Measurements from ENCODE around the gene HSD3B7. TPM values are rescaled to one million over a fixed set of nuclear protein-coding genes. Genes with fewer than 3 reads are reported as not detected.
"Not testable (repeated sequence)": the region's sequence is repeated elsewhere in the genome, so short reads cannot be mapped to it uniquely, and the experiment has no call there.

The HSD3B7 gene
- polyA plus RNA-seq, 4 donors, result 9.4 to 10.1 (median 9.7) TPM

DNA sequence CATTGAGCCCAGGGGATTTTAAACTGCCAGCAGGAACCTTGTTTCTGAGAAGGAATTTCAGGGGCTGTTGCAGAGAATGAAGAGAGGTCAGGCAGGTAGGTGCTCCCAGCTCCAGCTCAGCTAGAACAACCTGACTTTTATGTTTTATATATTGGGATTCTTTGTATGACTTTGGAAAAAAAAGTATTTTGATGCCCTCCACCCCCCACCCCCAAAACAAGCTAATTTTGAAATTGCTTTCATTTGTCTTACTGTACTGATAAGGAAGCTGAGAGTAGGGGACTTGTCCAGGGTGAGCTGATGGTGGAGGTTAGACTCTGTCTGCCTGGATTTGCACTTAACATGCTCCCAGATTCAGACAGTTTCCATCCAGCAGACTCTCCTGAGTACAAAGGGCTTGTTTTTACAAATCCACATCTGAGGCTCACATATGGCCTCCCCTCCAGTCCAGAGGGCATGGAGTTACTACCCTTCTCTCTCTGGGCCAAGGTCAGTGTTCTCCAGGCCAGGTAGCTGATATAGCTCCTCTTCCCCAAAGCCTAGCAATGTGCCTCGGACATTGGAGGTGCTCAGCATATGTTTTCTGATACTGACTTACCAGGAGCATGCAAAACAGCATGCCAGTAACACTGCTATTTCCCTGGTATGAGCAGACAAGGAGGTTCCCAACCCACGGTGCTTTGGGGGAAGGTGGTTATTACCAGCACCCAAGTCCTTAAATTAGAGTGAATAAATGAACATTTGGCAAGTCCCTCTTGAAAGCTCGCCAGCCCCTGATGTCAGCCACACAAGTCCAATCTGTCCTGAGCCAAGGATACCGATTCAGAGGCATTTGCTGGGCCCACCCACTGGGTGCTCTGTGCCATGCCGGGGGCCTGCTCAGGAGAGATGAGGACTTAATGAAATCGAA lies 14.1 kb downstream of the HSD3B7 start:
- no peak for DNase-seq (ENCODE audit: low read depth in 4 of 4, low spot score in 3 of 4)

DNA sequence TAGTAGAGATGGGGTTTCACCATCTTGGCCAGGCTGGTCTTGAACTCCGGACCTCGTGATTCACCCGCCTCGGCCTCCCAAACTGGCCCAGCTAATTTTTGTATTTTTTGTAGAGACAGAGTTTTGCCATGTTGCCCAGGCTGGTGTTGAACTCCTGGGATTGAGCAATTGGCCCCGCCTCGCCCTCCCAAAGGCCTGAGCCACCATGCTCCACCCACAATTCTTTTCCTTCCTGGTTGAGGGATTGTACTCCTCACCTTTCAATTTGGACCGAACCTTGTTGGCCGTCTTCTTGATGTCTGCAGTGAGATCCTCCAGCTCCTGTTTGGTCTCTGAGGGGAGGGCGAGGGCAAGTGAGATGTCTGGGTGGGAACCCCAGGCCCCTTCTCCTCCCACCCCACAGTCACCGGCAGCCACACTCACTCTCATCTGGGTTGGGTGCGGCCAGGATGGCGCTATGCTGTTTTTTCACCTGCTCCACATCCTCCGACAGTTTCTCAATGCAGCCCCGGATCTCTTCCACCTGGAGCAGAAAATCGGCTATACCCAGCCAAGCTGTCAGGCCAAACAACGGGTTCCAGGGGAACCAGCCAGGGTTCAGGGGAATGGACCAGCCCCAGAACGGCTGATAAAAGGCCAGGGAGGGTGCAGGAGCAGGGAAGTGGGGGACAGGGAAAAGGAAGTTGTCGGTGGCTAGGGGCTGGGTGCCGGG lies 15.8 kb downstream of the HSD3B7 start:
- no peak for DNase-seq (ENCODE audit: low read depth in 4 of 4, low spot score in 3 of 4)

GRCh38 chr16:31001507-31002249 lies 16.7 kb downstream of the HSD3B7 start:
- no peak for DNase-seq (ENCODE audit: low read depth in 4 of 4, low spot score in 3 of 4)

- no peak for DNase-seq (ENCODE audit: low read depth in 4 of 4, low spot score in 3 of 4)
Measured at GRCh38 chr16:31002250-31002700, 17.3 kb downstream of the HSD3B7 start.

DNA sequence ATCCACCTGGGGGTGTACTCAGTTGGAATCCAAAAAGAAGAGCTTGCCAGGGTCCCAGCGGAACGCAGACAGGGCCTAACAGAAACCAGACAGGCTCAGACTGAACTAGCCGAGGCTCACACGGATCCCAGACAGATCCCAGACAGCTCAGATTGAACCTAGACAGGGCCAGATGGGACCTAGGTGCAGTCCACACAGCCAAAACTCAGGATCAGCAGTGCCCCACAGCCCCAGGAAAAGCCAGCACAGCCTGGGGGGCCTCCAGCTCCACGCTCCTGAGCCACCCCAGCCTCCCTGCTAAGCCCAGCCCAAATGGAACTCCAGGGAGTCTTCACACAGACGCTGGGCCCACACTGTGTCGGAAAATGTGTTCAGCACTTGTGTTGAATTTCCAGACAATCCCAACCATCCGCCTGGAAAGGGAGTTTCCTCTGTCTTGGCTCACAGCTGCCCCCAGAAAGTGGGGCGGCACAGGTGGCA lies 17.9 kb downstream of the HSD3B7 start:
- DNase-seq (ENCODE audit: low read depth in 4 of 4, low spot score in 3 of 4), result no peak

GRCh38 chr16:31003744-31004143 lies 18.7 kb downstream of the HSD3B7 start:
- DNase-seq (ENCODE audit: low read depth in 4 of 4, low spot score in 3 of 4), result no peak

- DNase-seq (ENCODE audit: low read depth in 4 of 4, low spot score in 3 of 4), result no peak
Measured at GRCh38 chr16:31004658-31005057, 19.7 kb downstream of the HSD3B7 start.

DNA sequence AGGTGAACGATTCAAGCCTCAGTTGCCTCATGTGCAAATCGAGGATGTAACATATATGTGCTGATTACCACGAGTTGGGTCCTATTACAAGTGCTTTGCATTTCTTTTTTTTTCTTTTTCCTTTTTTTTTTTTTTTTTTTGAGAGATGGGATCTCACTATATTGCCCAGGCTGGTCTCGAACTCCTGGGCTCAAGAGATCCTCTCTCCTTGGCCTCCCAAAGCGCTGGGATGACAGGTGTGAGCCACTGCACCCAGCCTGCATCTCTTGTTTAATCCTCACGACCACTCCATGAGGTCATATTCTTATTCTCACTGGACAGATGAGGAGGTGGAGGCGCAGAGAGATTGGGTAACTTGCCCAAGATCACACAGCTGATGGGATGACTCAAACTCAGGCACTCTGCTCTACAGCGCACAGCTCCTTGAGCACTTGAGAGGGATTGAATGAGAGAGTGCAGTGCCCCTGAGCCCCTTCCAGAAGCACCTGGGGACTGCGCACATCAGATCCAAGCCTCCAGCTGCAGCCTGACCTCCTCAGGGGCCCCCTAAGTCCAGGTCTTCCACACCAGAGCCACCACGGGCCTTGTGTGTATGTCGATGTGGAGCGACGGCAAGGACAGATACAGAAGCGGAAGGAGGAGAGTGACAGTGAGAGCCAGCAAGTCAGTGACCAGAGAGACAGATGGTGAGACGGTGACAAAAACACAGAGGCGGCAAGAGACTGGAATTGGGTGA lies 20.5 kb downstream of the HSD3B7 start:
- no peak for DNase-seq (ENCODE audit: low read depth in 4 of 4, low spot score in 3 of 4)

- DNase-seq (ENCODE audit: low read depth in 4 of 4, low spot score in 3 of 4), result no peak
Measured at GRCh38 chr16:31006086-31006385, 21.0 kb downstream of the HSD3B7 start.

- no peak for DNase-seq (ENCODE audit: low read depth in 4 of 4, low spot score in 3 of 4)
Measured at GRCh38 chr16:31006589-31006988, 21.6 kb downstream of the HSD3B7 start.

- DNase-seq (ENCODE audit: low read depth in 4 of 4, low spot score in 3 of 4), result no peak
Measured at GRCh38 chr16:31007684-31008083, 22.7 kb downstream of the HSD3B7 start.

DNA sequence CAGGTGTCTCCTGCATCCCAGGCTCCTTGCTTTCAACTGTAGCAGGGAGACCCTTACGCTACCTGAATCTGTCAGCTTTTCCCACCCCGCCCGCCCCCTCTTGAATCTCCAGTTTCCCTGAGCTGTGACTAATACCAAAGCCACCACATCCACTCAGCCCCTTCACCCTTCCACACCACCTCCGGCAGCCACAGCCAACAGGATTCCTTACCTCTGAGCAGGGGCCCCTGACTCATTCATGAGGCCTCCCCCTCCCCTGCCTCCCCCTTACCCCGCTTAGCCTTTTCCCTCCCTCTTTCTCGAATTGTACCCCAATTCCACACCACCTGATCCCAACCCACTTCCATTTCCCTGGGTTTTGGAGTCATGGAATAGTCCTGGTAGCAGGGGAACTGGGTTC lies 23.1 kb downstream of the HSD3B7 start:
- DNase-seq (ENCODE audit: low read depth in 4 of 4, low spot score in 3 of 4), result no peak

DNA sequence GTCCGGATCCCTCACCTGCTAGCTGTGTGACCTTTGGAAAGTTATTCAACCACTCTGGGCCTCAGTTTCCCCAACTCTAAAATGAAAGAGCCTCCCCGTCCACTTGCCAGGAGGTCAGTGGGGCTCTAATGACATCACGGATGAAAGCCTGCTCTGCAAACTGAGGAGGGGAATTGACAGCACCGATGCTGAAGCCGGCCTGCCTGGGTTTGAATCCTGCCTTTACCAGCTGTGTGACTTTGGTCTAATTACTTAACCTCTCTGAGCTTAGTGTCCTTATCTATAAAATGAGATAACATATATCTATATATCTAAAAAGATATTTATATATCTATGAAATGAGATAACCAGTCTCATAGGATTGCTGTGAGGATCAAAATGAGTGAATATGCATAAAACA lies 23.5 kb downstream of the HSD3B7 start:
- DNase-seq (ENCODE audit: low read depth in 4 of 4, low spot score in 3 of 4), result no peak

DNA sequence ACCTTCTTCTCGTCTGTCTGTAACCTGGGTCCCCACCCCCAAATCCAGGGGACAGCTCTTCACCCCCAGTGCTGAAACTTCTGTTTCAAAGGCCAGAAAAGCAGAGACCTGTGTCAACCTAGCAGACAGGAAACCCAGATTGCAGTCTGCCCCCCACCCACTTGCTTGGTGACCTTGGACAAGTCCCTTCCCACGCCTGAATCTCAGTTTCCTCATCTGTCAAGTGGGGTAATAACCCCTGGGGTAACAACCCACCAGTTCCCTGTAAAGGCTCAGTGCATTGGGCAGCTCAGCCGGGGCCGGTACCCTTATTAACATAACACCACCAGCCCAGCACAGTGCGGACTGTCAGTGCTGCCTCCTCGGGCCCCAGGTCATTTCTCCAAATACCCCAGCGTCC lies 24.1 kb downstream of the HSD3B7 start:
- no peak for DNase-seq (ENCODE audit: low read depth in 4 of 4, low spot score in 3 of 4)

DNA sequence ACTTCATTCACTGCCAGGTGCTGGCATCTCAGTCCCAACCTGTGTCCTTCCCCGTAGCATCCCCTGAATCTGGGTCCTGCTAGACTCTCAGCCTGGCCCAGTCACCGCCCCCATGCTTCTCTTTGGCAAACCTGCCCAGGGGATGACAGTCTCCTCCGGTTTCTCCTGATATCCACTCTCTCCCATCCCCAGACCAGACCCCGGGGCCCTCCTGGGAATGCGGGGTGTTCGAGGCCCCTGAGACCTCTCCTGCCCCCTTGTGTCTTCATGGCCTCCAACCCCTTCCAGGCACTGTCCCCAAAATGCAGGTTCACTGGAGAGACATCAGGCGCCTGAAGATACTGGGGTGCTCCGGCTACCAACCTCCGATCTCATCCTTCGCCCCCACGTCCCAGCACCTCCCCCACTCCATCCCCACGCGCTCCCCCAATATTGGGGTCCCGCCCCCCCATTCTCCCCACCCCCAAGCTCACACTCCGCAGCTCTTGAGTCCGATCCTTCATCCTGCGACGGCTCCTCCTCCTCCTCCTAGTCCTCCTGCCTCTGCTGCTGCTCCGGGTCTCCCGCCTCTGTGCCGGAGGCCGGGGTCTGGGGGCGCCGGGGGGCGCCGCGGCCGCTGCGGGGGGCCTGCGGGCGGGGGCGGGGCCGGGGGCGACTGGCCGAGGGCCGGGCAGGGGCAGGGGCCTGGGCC lies 25.0 kb downstream of the HSD3B7 start:
- no peak for DNase-seq (ENCODE audit: low read depth in 4 of 4, low spot score in 3 of 4)

GRCh38 chr16:31010585-31011325 lies 25.7 kb downstream of the HSD3B7 start, which contains the start of gene STX1B:
STX1B (minus strand) TSS chr16:31010638; CDS start chr16:31010396, 242 bp downstream.
- DNase-seq (ENCODE audit: low read depth in 4 of 4, low spot score in 3 of 4), result peak in 1 of 4 donors; percentile 30

- not testable (repeated sequence) for DNase-seq (ENCODE audit: low read depth in 4 of 4, low spot score in 3 of 4)
Measured at GRCh38 chr16:31011815-31012214, 26.8 kb downstream of the HSD3B7 start.

- DNase-seq (ENCODE audit: low read depth in 4 of 4, low spot score in 3 of 4), result not testable (repeated sequence)
Measured at GRCh38 chr16:31013292-31013691, 28.3 kb downstream of the HSD3B7 start.

DNA sequence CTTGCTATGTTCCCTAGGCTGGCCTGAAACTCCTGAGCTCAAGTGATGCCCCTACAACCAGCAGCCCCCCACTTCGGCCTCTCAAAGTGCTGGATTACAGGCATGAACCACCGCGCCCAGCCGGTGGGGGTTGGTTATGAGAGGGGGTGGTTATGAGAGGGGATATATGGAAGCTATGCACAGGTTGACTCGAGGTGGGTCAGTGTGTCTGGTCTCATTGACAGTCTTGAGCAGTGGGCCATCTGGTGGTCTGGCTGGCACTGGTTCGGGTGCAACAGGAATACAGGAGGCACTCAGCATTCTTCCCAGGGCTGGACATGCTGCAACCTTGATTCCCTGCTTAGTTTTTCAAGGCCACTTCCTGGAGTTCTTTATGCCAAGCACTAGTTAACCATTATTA lies 31.0 kb downstream of the HSD3B7 start:
- no peak for DNase-seq (ENCODE audit: low read depth in 4 of 4, low spot score in 3 of 4)
